IMR-90 (cell line): ENCODE data around the gene ABCC3. TPM values are rescaled to one million over a fixed set of nuclear protein-coding genes. Genes with fewer than 3 reads are reported as not detected.

Experiments
- ATAC-seq: fragments of 200-7000 bp; cut with Tn5 transposase; 2 replicates; pipeline ENCODE4 v1.9.1; 2020; ENCODE audit warnings: low read depth, mild to moderate bottlenecking, moderate library complexity
- BruUV-seq: library from RNA; stranded (reverse); fragments of 400-500 nt; replicated peaks from 2 replicates; lab custom pipeline; 2021; lab: Mats Ljungman, UMichigan
- CTCF ChIA-PET: fragments of 300-600 bp; formaldehyde crosslinking; extraction: SDS; loops from one replicate; lab custom pipeline; 2021; ENCODE audit warnings: antibody characterized with exemption; lab: Yijun Ruan, JAX
- POLR2A ChIA-PET: fragments of 300-600 bp; sonication (Branson Sonifier 250); formaldehyde crosslinking; loops from one replicate; lab custom pipeline; 2022; ENCODE audit warnings: antibody characterized with exemption; ENCODE audit not compliant: unreplicated experiment; lab: Charles Lee
- DNase-seq: peaks from one replicate; pipeline ENCODE4 v3.0.0; 2013
- H2AFZ ChIP-seq: replicated peaks from 2 replicates; pipeline ENCODE3; 2013; ENCODE audit warnings: low read length, mild to moderate bottlenecking; ENCODE audit not compliant: poor library complexity
- H2AK5ac ChIP-seq: 2 replicates; pipeline ENCODE4 v1.6.1; 2013; ENCODE audit warnings: low read depth, low read length, inconsistent platforms
- H2AK9ac ChIP-seq: replicated peaks from 2 replicates; pipeline ENCODE3; 2013; ENCODE audit warnings: mild to moderate bottlenecking, low read depth, low read length, moderate library complexity; ENCODE audit not compliant: poor library complexity
- H2BK120ac ChIP-seq: 2 replicates; pipeline ENCODE4 v1.6.1; 2013; ENCODE audit warnings: low read depth, low read length, inconsistent platforms
- H2BK15ac ChIP-seq: 3 replicates; pipeline ENCODE4 v1.6.1; 2013; ENCODE audit warnings: low read depth, low read length, inconsistent platforms
- H2BK20ac ChIP-seq: 2 replicates; pipeline ENCODE4 v1.6.1; 2013; ENCODE audit warnings: low read depth, mild to moderate bottlenecking, inconsistent platforms, low read length, moderate library complexity
- H2BK5ac ChIP-seq: 2 replicates; pipeline ENCODE4 v1.6.1; 2013; ENCODE audit warnings: mild to moderate bottlenecking, low read depth, low read length, inconsistent platforms; ENCODE audit not compliant: poor library complexity, severe bottlenecking
- H3K14ac ChIP-seq: replicated peaks from 2 replicates; pipeline ENCODE4 v1.6.1; 2013; ENCODE audit warnings: low read depth, low read length, inconsistent platforms
- H3K18ac ChIP-seq: 2 replicates; pipeline ENCODE4 v1.6.1; 2013; ENCODE audit warnings: low read depth, low read length, control low read depth
- H3K23ac ChIP-seq: 2 replicates; pipeline ENCODE4 v1.6.1; 2013; ENCODE audit warnings: low read depth, low read length, inconsistent platforms
- H3K27ac ChIP-seq: 2 replicates; pipeline ENCODE4 v1.5.1; 2013; ENCODE audit warnings: mild to moderate bottlenecking, control low read depth, low read length; ENCODE audit not compliant: insufficient read depth
- H3K27me3 ChIP-seq: 2 replicates; pipeline ENCODE4 v1.6.1; 2013; ENCODE audit warnings: low read length; ENCODE audit not compliant: control insufficient read depth, insufficient read depth
- H3K36me3 ChIP-seq: 2 replicates; pipeline ENCODE4 v1.6.1; 2013; ENCODE audit warnings: low read length, mixed read lengths; ENCODE audit not compliant: control insufficient read depth, insufficient read depth
- H3K4ac ChIP-seq: 2 replicates; pipeline ENCODE4 v1.6.1; 2013; ENCODE audit warnings: low read depth, low read length, inconsistent platforms
- H3K4me1 ChIP-seq: 2 replicates; pipeline ENCODE4 v1.6.1; 2013; ENCODE audit warnings: low read length, mixed read lengths; ENCODE audit not compliant: control insufficient read depth, insufficient read depth
- H3K4me2 ChIP-seq: 2 replicates; pipeline ENCODE4 v1.6.1; 2013; ENCODE audit warnings: low read depth, mild to moderate bottlenecking, control low read depth, low read length, moderate library complexity
- H3K4me3 ChIP-seq: 2 replicates; pipeline ENCODE4 v1.5.1; 2013; ENCODE audit warnings: low read depth, mild to moderate bottlenecking, control low read depth, low read length, moderate library complexity; ENCODE audit not compliant: insufficient read depth
- H3K56ac ChIP-seq: 2 replicates; pipeline ENCODE4 v1.6.1; 2013; ENCODE audit warnings: low read length, inconsistent platforms; ENCODE audit not compliant: insufficient read depth; ENCODE audit errors: extremely low read depth
- H3K79me1 ChIP-seq, 2 experiments: 2 replicates each; pipeline ENCODE4 v1.6.1; 2013; ENCODE audit warnings: low read length in 2 of 2, inconsistent platforms in 1 of 2, low read depth in 1 of 2
- H3K9ac ChIP-seq: 2 replicates; pipeline ENCODE4 v1.6.1; 2013; ENCODE audit warnings: low read depth, low read length, control low read depth
- H3K9me1 ChIP-seq: 2 replicates; pipeline ENCODE4 v1.6.1; 2013; ENCODE audit warnings: low read length, inconsistent platforms; ENCODE audit not compliant: insufficient read depth
- H3K9me3 ChIP-seq: 2 replicates; pipeline ENCODE4 v1.6.1; 2013; ENCODE audit warnings: low read length; ENCODE audit not compliant: control insufficient read depth, insufficient read depth
- H4K20me1 ChIP-seq: 2 replicates; pipeline ENCODE4 v1.6.1; 2013; ENCODE audit warnings: low read length, inconsistent platforms; ENCODE audit not compliant: insufficient read depth
- H4K5ac ChIP-seq: 2 replicates; pipeline ENCODE4 v1.6.1; 2013; ENCODE audit warnings: mild to moderate bottlenecking, low read depth, low read length, control low read depth
- H4K8ac ChIP-seq, 2 experiments: 2 replicates each; pipeline ENCODE4 v1.6.1; 2013; ENCODE audit warnings: low read depth in 2 of 2, low read length in 2 of 2, control low read depth in 1 of 2, inconsistent platforms in 1 of 2
- H4K91ac ChIP-seq: 2 replicates; pipeline ENCODE4 v1.6.1; 2013; ENCODE audit warnings: low read depth, low read length, inconsistent platforms; ENCODE audit not compliant: insufficient read depth
- whole genome bisulfite sequencing, 2 experiments: methylation state at CpG; one replicate each; pipeline versions ENCODE4 v1.1.5 to v1.1.7; 2013; ENCODE audit warnings: missing lambda C conversion rate in 2 of 2; ENCODE audit not compliant: insufficient read length in 1 of 2; ENCODE audit errors: extremely low coverage in 2 of 2; 5-methylcytosine and 5-hydroxymethylcytosine counted together
- dilution Hi-C: fragments of 300-500 bp; cut with HindIII; formaldehyde crosslinking; loops from one replicate; pipeline ENCODE4 v1.14.3; 2018; ENCODE audit warnings: low sequenced_read_pairs; ENCODE audit not compliant: unreplicated experiment
- in situ Hi-C: fragments of 300-500 bp; cut with MboI; formaldehyde crosslinking; loops from 3 replicates; pipeline ENCODE4 v1.14.3; 2019; ENCODE audit warnings: low sequenced_read_pairs, inconsistent platforms, mixed read lengths
- intact Hi-C: fragments of 100-400 bp; cut with micrococcal nuclease; formaldehyde crosslinking; loops from 2 replicates; pipeline ENCODE4 v1.10.0; 2022
- polyA plus RNA-seq, 3 experiments: library from polyadenylated mRNA; depleted of rRNA; stranded (reverse); fragments of >200 nt; gene quantifications; 2 replicates each; pipeline ENCODE4 v1.2.3, GENCODE V29; 2012; ENCODE audit warnings: low replicate concordance in 1 of 3
- total RNA-seq: library from RNA; depleted of rRNA; stranded (reverse); fragments of >200 nt; gene quantifications from 2 replicates; pipeline ENCODE4 v1.2.3, GENCODE V29; 2012
- TF ChIP-seq, protein P1 (sequence below): fragments of 150-350 bp; IDR thresholded peaks from 2 replicates; pipeline ENCODE4 v1.6.1; 2016; ENCODE audit warnings: low read depth, mild to moderate bottlenecking, low read length, moderate library complexity, borderline replicate concordance

ABCC3 gene
- total and polyA plus RNA-seq, 2 of the 4 experiments (the other 2 are of a cell fraction) = 3.2 to 6.6 TPM

DNA sequence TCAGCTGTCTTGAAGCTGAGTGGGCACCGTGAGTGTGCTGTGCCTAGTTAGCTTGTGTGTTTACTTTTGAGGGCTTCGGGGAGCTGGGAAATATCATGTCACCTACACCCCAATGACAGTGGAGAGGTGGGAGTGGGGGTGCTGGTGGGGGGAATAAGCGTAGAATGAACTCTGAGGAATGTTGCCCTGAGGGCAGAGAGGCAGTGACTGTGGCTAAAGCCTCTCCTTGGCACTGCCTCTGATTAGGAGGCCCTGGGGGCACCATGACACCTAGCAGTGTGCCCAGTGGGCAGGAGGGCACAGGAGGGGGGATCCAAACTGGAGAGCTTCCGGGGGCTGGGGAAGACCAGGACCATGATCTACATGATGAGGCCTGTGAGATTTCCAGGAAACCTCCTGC, 49.3 kb upstream of the ABCC3 start:
- Histone ChIP-seq H3K14ac (no peak overlapping the region), H4K91ac (no peak overlapping the region), H2BK15ac (no peak overlapping the region), H3K4ac (no peak overlapping the region), H3K18ac (no peak overlapping the region), H3K9me3 (no peaks in the 10 kb centered on the region), H2BK120ac (no peak overlapping the region), H3K4me1 (peaks cover 2% of the 10 kb centered on the region; the same call in 1 of the 2 replicates), H2AK5ac (no peak overlapping the region), H2BK20ac (no peak overlapping the region), H3K36me3 (no peaks in the 10 kb centered on the region), H3K27me3 (peaks cover 60% of the 10 kb centered on the region), H3K9ac (no peak overlapping the region), H4K5ac (no peak overlapping the region), H2AFZ (peak overlapping the region; percentile 39), H3K79me1 (no peaks in the 10 kb centered on the region), H2AK9ac (no peak overlapping the region), H2BK5ac (no peak overlapping the region), H3K23ac (no peak overlapping the region), H4K8ac (no peak overlapping the region), H3K56ac (no peak overlapping the region), H4K20me1 (no peaks in the 10 kb centered on the region), H3K27ac (no peak overlapping the region), H3K4me2 (no peak overlapping the region), H3K4me3 (no peak overlapping the region), H3K9me1 (0 out of 2 replicates have a peak, but pooled peaks cover 5% of the 10 kb centered on the region)
- no peak for ATAC-seq
- intact Hi-C loops (no loop called here), dilution Hi-C loops (no loop called here), in situ Hi-C loops (no loop called here)
- BruUV-seq = no TSS peak
- CTCF ChIA-PET = no interaction called here
- 60% methylated on average over 1 of the region's 4 CpGs; no CpG with 5 or more reads in 1 of the 2 experiments for WGBS, 2 experiments
- POLR2A ChIA-PET = no interaction called here
- TF ChIP-seq, protein P1, sequence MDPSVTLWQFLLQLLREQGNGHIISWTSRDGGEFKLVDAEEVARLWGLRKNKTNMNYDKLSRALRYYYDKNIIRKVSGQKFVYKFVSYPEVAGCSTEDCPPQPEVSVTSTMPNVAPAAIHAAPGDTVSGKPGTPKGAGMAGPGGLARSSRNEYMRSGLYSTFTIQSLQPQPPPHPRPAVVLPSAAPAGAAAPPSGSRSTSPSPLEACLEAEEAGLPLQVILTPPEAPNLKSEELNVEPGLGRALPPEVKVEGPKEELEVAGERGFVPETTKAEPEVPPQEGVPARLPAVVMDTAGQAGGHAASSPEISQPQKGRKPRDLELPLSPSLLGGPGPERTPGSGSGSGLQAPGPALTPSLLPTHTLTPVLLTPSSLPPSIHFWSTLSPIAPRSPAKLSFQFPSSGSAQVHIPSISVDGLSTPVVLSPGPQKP = no peak
- no peak for DNase-seq
